ENCODE measurements around the gene API5. TPM values are rescaled to one million over a fixed set of nuclear protein-coding genes. Genes with fewer than 3 reads are reported as not detected.

API5 gene
- total RNA-seq, 4 donors from 2014 or later: 59.0 to 87.2 (median 61.5) TPM

GRCh38 chr11:43381802-43382201 is 70.0 kb downstream of the API5 start:
- TF ChIP-seq, protein P1, sequence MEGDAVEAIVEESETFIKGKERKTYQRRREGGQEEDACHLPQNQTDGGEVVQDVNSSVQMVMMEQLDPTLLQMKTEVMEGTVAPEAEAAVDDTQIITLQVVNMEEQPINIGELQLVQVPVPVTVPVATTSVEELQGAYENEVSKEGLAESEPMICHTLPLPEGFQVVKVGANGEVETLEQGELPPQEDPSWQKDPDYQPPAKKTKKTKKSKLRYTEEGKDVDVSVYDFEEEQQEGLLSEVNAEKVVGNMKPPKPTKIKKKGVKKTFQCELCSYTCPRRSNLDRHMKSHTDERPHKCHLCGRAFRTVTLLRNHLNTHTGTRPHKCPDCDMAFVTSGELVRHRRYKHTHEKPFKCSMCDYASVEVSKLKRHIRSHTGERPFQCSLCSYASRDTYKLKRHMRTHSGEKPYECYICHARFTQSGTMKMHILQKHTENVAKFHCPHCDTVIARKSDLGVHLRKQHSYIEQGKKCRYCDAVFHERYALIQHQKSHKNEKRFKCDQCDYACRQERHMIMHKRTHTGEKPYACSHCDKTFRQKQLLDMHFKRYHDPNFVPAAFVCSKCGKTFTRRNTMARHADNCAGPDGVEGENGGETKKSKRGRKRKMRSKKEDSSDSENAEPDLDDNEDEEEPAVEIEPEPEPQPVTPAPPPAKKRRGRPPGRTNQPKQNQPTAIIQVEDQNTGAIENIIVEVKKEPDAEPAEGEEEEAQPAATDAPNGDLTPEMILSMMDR (IDR thresholded peaks at IDR 0.05; ENCODE audit: low read depth): no peak

DNA sequence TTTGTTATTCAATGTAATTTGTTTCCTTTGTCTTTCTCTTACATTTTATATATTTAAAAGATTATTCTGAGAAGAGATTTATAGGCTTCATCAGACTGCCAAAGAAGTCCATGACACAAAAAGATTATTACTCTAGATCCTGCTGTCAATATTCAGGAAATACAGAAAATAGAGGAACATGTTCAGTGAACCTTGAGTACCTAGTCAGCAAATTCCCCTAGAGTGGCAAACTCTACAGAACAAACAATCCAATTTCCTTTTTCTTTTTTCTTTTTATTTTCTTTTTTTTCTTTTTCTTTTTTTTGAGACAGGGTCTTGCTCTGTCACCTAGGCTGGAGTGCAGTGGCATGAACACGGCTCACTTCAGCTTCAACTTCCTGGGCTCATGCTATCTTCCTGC is 70.8 kb downstream of the API5 start:
- TF ChIP-seq, protein P1 (IDR thresholded peaks at IDR 0.05; ENCODE audit: low read depth): no peak

- TF ChIP-seq, protein P1 (IDR thresholded peaks at IDR 0.05; ENCODE audit: low read depth): no peak
Observed at GRCh38 chr11:43384393-43384792, 72.6 kb downstream of the API5 start.

DNA sequence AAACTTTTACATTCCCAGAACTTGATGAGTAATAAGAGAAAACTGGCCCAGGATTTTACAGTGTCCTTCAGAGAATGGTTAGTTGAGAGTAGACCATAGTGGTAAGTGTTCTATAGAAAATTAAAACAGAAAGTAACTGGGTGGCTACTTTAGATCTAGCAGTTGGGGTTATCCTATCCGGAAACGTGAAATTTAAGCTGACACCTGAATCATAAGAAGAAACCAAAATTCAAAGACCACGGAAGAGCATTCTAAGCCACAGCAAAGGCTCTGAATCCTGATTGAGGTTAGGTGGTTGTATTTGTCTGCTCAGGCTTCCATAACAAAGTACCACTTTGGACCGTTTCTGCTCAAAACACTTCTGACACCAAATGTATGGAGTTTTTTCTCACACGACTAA is 80.9 kb downstream of the API5 start:
- TF ChIP-seq, protein P1 (IDR thresholded peaks at IDR 0.05; ENCODE audit: low read depth): no peak

DNA sequence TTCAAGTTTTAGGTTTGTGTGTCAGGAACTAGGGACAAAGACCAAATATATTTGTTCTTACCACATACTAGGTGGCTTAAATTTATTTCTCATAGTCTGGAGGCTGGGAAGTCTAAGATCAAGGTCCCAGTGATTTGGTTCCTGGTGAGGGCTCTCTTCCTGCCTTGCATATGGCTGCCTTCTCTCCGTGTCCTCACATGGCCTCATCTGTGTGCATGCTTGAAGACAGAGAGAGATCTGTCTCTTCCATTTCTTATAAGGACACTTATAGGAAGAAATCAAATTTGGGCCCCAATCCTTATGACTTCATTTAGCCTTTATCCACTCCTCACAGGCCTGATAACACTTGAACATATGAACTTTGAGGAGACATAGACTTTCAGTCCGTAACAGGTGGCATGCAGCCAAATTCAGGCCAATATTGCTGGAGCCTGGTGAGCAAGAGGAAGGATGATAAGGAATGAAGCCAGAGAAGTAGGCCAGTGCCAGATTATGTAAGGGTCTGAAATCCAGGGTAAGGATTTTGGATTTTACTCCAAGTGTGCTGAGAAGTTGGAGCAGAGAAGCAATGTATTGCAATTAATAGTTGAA is 82.1 kb downstream of the API5 start:
- TF ChIP-seq, protein P1 (IDR thresholded peaks at IDR 0.05; ENCODE audit: low read depth): no peak

Small RNA genes lying within 50 kb of the gene (small RNA-seq; reads per million reads assigned to genes)
- gene RF00019: 0.49 reads per million

Other genes starting within 250 kb of the API5 start
- gene TTC17, start 46.9 kb downstream of the API5 start, total RNA-seq: 100 to 1,000 TPM; 105 to 144 (median 117) TPM

Data from subcutaneous adipose tissue (tissue), 4 donors.